ENCODE data around the gene RGS5.

DNA sequence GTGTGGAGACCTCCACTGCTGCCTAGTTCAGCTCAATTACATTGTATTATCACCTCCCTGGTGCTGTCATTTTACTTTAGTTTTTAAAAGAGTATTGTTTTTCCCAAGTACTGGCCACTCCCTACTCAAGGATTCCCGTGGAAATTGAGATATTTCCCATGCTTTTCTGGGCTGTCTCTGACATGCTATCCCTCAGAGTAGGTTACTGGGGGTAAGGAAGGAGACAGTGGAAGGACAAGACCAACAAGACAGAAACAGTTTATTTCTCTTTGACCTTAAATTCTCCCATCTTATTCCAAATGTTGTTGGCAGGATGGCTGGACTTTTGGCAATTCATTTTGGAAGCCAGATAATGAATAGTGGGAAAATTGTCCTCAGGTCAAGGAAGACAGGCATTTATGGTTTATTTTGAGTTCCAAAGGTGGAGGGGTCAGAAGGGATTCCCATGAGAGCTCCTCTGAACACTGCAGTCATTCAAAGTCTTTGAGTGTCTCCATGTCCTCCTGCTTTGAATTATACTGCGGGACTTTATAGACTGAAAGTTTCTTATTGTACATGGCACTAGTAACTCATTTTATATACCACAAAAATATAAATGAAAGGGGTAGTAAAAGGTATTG, 20.3 kb downstream of the RGS5 start:
- TF ChIP-seq, protein P1, sequence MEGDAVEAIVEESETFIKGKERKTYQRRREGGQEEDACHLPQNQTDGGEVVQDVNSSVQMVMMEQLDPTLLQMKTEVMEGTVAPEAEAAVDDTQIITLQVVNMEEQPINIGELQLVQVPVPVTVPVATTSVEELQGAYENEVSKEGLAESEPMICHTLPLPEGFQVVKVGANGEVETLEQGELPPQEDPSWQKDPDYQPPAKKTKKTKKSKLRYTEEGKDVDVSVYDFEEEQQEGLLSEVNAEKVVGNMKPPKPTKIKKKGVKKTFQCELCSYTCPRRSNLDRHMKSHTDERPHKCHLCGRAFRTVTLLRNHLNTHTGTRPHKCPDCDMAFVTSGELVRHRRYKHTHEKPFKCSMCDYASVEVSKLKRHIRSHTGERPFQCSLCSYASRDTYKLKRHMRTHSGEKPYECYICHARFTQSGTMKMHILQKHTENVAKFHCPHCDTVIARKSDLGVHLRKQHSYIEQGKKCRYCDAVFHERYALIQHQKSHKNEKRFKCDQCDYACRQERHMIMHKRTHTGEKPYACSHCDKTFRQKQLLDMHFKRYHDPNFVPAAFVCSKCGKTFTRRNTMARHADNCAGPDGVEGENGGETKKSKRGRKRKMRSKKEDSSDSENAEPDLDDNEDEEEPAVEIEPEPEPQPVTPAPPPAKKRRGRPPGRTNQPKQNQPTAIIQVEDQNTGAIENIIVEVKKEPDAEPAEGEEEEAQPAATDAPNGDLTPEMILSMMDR (IDR thresholded peaks at IDR 0.05), result no peak
- no peak for TF ChIP-seq POLR2A (IDR thresholded peaks at IDR 0.05)
